Endodermal cell (in vitro differentiated cells): ENCODE results near the gene CDC14A. TPM values are rescaled to one million over a fixed set of nuclear protein-coding genes. Genes with fewer than 3 reads are reported as not detected.

Experiments used
- DNase-seq: peaks from one replicate; pipeline ENCODE4 v3.0.0-alpha.2; 2017
- H3K27ac ChIP-seq: 2 replicates; pipeline ENCODE4 v1.5.1; 2013; ENCODE audit warnings: mild to moderate bottlenecking, low read depth, low read length, moderate library complexity
- H3K27me3 ChIP-seq: 2 replicates; pipeline ENCODE4 v1.6.1; 2013; ENCODE audit warnings: mild to moderate bottlenecking, low read length, moderate library complexity; ENCODE audit not compliant: insufficient read depth, control insufficient read depth, poor library complexity, severe bottlenecking
- H3K36me3 ChIP-seq: 2 replicates; pipeline ENCODE4 v1.7.0; 2013; ENCODE audit warnings: mild to moderate bottlenecking, low read length, moderate library complexity; ENCODE audit not compliant: control insufficient read depth, insufficient read depth
- H3K4me1 ChIP-seq: one replicate; pipeline ENCODE4 v1.7.0; 2013; ENCODE audit warnings: low read length; ENCODE audit not compliant: control insufficient read depth, insufficient read depth
- H3K4me3 ChIP-seq: 2 replicates; pipeline ENCODE4 v1.5.1; 2013; ENCODE audit warnings: mild to moderate bottlenecking, low read length, moderate library complexity
- H3K9ac ChIP-seq: 2 replicates; pipeline ENCODE4 v1.6.1; 2013; ENCODE audit warnings: mild to moderate bottlenecking, low read length, moderate library complexity; ENCODE audit not compliant: poor library complexity, severe bottlenecking; ENCODE audit errors: extremely low read depth
- H3K9me3 ChIP-seq: 2 replicates; pipeline ENCODE4 v1.6.1; 2013; ENCODE audit warnings: mild to moderate bottlenecking, low read length, moderate library complexity; ENCODE audit not compliant: control insufficient read depth
- H3K27ac Mint-ChIP-seq: 2 replicates; pipeline ENCODE4 v1.8.0; 2020; ENCODE audit warnings: mixed read lengths
- H3K27me3 Mint-ChIP-seq: 2 replicates; pipeline ENCODE4 v1.8.0; 2021; ENCODE audit warnings: mild to moderate bottlenecking, mixed read lengths; ENCODE audit not compliant: insufficient read depth
- H3K36me3 Mint-ChIP-seq: 2 replicates; pipeline ENCODE4 v1.8.0; 2020; ENCODE audit warnings: low read depth, mixed read lengths
- H3K4me1 Mint-ChIP-seq: 2 replicates; pipeline ENCODE4 v1.8.0; 2020; ENCODE audit warnings: mixed read lengths
- H3K4me3 Mint-ChIP-seq: 2 replicates; pipeline ENCODE4 v1.8.0; 2020; ENCODE audit warnings: mild to moderate bottlenecking, moderate library complexity, mixed read lengths
- H3K9me3 Mint-ChIP-seq: 2 replicates; pipeline ENCODE4 v1.8.0; 2020; ENCODE audit warnings: mild to moderate bottlenecking, mixed read lengths
- WGBS, 2 experiments: methylation state at CpG; one replicate each; pipeline versions ENCODE4 v1.1.5 to v1.1.7; 2013; ENCODE audit warnings: missing lambda C conversion rate in 2 of 2, mixed read lengths in 1 of 2; ENCODE audit not compliant: insufficient coverage in 1 of 2, insufficient read length in 1 of 2; 5-methylcytosine and 5-hydroxymethylcytosine counted together
- total RNA-seq, 2 donors: library from RNA; stranded (reverse); fragmentation: NEBNext Ultra II Directional in 1 of 2; extraction: Animal tissue kit (Norgen Biotek cat#: 25700) in 1 of 2; gene quantifications; 2 replicates in 1 of 2; 3 replicates in 1 of 2; pipeline ENCODE4 v1.2.1, GENCODE V29; 2021
- TF ChIP-seq, protein P1 (sequence below): fragments of 200-600 bp; sonication (generic); conservative IDR thresholded peaks from 2 replicates; pipeline ENCODE4 v1.5.0; 2021; ENCODE audit warnings: antibody characterized with exemption, mild to moderate bottlenecking

CDC14A gene
- total RNA-seq, 2 donors from 2014 or later, result 14.5 to 17.6 TPM

DNA sequence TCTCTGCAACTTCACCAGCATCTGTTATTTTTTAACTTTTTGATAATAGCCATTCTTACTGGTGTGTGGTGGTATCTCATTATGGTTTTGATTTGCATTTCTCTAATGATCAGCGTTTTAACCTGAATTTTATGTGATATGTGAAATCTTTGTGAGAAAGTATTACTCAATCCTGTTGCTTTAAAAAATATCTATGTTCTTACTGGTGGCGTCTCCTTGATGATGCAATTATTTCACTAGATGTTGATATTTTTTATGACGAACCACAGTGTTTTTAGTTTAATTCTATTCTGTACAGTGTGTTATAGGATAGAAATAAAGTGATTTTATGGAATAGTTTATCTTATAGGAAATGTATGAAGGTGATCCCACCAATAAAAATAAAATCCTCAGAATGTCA is 130.9 kb downstream of the CDC14A start:
- Mint-ChIP-seq H3K27me3 (no peaks in the 10 kb centered on the region), H3K9me3 (no peaks in the 10 kb centered on the region), H3K4me1 (peaks cover 6% of the 10 kb centered on the region), H3K36me3 (peaks cover 25% of the 10 kb centered on the region), H3K4me3 (no peak overlapping the region), H3K27ac (no peak overlapping the region)
- H3K4me3 ChIP-seq, result no peak overlapping the region
- no peak overlapping the region for H3K27ac ChIP-seq
- no peak for DNase-seq
- no peaks in the 10 kb centered on the region for H3K27me3 ChIP-seq
- 88 to 100% methylated on average over 2 to 3 of the region's 3 CpGs for WGBS, 2 experiments
- H3K9ac ChIP-seq, result no peak overlapping the region
- H3K9me3 ChIP-seq, result no peaks in the 10 kb centered on the region
- TF ChIP-seq, protein P1, sequence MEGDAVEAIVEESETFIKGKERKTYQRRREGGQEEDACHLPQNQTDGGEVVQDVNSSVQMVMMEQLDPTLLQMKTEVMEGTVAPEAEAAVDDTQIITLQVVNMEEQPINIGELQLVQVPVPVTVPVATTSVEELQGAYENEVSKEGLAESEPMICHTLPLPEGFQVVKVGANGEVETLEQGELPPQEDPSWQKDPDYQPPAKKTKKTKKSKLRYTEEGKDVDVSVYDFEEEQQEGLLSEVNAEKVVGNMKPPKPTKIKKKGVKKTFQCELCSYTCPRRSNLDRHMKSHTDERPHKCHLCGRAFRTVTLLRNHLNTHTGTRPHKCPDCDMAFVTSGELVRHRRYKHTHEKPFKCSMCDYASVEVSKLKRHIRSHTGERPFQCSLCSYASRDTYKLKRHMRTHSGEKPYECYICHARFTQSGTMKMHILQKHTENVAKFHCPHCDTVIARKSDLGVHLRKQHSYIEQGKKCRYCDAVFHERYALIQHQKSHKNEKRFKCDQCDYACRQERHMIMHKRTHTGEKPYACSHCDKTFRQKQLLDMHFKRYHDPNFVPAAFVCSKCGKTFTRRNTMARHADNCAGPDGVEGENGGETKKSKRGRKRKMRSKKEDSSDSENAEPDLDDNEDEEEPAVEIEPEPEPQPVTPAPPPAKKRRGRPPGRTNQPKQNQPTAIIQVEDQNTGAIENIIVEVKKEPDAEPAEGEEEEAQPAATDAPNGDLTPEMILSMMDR, result no peak
- peaks cover 6% of the 10 kb centered on the region for H3K4me1 ChIP-seq
- H3K36me3 ChIP-seq, result peaks cover 53% of the 10 kb centered on the region

DNA sequence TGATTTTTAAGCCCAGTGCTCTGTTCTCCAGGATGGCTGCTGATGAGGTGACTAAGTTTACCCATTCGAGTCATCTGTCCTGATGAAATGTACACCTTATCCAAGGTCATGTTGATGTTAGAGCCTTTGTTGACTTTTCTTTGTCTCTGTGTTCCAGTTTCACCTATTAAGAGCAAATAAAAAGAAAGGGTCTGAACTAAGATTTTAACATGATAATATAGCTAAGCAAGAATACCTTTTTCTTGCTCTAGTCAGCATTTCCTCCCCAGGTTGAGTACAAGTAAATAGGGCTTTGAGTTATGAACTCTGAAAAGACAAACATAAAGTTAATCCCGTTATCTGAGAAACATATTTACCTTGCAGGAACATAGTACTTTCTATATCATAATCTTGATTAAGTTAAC is 133.6 kb downstream of the CDC14A start:
- H3K36me3 ChIP-seq, result peaks cover 50% of the 10 kb centered on the region
- no peak overlapping the region for H3K4me3 ChIP-seq
- no peak overlapping the region for H3K4me3 Mint-ChIP-seq
- no peaks in the 10 kb centered on the region for H3K27me3 ChIP-seq
- H3K27ac Mint-ChIP-seq, result no peak overlapping the region
- no peaks in the 10 kb centered on the region for H3K4me1 Mint-ChIP-seq
- no peaks in the 10 kb centered on the region for H3K27me3 Mint-ChIP-seq
- no peak overlapping the region for H3K27ac ChIP-seq
- no peaks in the 10 kb centered on the region for H3K4me1 ChIP-seq
- no peaks in the 10 kb centered on the region for H3K9me3 ChIP-seq
- TF ChIP-seq, protein P1, result no peak
- H3K9me3 Mint-ChIP-seq, result no peaks in the 10 kb centered on the region
- peaks cover 22% of the 10 kb centered on the region for H3K36me3 Mint-ChIP-seq
- DNase-seq, result no peak
- 91% methylated on average over 2 of the region's 2 CpGs; no CpG with 5 or more reads in 1 of the 2 experiments for WGBS, 2 experiments
- H3K9ac ChIP-seq, result no peak overlapping the region

DNA sequence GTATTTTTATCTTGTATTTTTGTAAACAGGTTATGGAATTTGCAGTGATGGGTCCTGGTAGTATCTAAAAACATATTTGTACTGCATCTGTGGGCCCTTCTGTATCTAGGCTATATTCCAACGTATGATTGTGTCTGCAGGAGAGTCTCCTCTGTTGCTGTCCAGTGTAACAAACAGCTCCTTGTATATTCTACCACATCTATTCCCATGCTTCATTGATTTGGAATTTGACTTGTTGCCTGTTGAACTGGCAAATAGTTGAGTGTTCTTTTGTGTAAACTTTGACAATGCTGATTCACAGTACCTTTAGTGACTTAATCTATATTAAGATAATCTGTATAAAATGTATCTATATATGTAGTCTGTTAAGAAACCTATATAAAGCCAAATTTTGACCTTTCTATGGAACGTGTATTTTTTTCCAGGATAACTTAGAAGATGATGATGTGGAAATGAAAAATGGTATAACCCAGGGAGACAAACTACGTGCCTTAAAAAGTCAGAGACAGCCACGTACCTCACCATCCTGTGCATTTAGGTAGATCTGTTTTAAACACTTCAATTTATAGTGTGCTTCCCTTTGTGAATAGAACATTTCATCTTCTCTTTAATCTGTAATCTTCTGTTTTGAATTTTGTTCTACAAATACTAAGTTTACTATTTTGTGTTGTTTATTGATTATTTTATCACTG is 142.2 kb downstream of the CDC14A start:
- no peak for DNase-seq
- Histone ChIP-seq H3K36me3 (peaks cover 52% of the 10 kb centered on the region), H3K9ac (no peak overlapping the region), H3K27ac (no peak overlapping the region), H3K27me3 (no peaks in the 10 kb centered on the region), H3K4me3 (no peak overlapping the region), H3K4me1 (no peaks in the 10 kb centered on the region), H3K9me3 (no peaks in the 10 kb centered on the region)
- TF ChIP-seq, protein P1, result no peak
- Mint-ChIP-seq H3K9me3 (no peaks in the 10 kb centered on the region), H3K27ac (no peak overlapping the region), H3K36me3 (peaks cover 31% of the 10 kb centered on the region), H3K27me3 (no peaks in the 10 kb centered on the region), H3K4me3 (no peak overlapping the region), H3K4me1 (no peaks in the 10 kb centered on the region)
- WGBS, 2 experiments, result 93 to 96% methylated on average over 2 to 4 of the region's 4 CpGs
